Measurements from ENCODE around the gene USH1G. TPM values are rescaled to one million over a fixed set of nuclear protein-coding genes. Genes with fewer than 3 reads are reported as not detected.

USH1G gene
- total RNA-seq, 1 experiment from 2014 or later = 2.7 TPM

- H2AFZ ChIP-seq (ENCODE audit: low read length) = no peak overlapping the region
- no peak overlapping the region for H2BK5ac ChIP-seq (ENCODE audit: insufficient read length, low read length)
- peaks cover 14% of the 10 kb centered on the region for H3K23me2 ChIP-seq (ENCODE audit: insufficient read length, low read depth, low read length, poor library complexity, severe bottlenecking)
- H3K36me3 Mint-ChIP-seq (ENCODE audit: insufficient read depth in 1 of 3, low read depth in 3 of 3) = no peaks in the 10 kb centered on the region
- no peak overlapping the region for H3K18ac ChIP-seq (ENCODE audit: insufficient read length, low read depth, low read length)
- WGBS (ENCODE audit: extremely low coverage, insufficient read length, low lambda C conversion rate) = no CpG with 5 or more reads among the region's 8 CpGs
- no peaks in the 10 kb centered on the region for H3K79me1 ChIP-seq (ENCODE audit: insufficient read depth, low read depth, low read length, poor library complexity, severe bottlenecking)
- H3K4ac ChIP-seq (ENCODE audit: low read depth, low read length) = no peak overlapping the region
- no peak overlapping the region for H4K5ac ChIP-seq (ENCODE audit: insufficient read length, low read depth, low read length)
- no peak for TF ChIP-seq CTCF (conservative IDR thresholded peaks at IDR 0.05)
- no peak overlapping the region for H3K23ac ChIP-seq (ENCODE audit: insufficient read length, low read depth, low read length)
- H3K9me3 Mint-ChIP-seq = no peaks in the 10 kb centered on the region; a peak in 2 of 5 replicates
- no peak for DNase-seq
- no peak overlapping the region for H2BK15ac ChIP-seq (ENCODE audit: low read depth, low read length)
- no peak overlapping the region for H2AK5ac ChIP-seq (ENCODE audit: insufficient read length, low read length)
- no peak overlapping the region for H3K14ac ChIP-seq (ENCODE audit: insufficient read depth, low read length)
- H3K4me3 Mint-ChIP-seq = no peak overlapping the region
- H4K8ac ChIP-seq (replicated peaks; ENCODE audit: insufficient read length, low read depth, low read length) = no peak overlapping the region
- no peak overlapping the region for H4K91ac ChIP-seq (ENCODE audit: insufficient read length, low read depth, low read length)
- H3K56ac ChIP-seq (ENCODE audit: insufficient read length, low read depth, low read length) = no peak overlapping the region
- H3K27me3 Mint-ChIP-seq (ENCODE audit: low read depth) = peaks cover 86% of the 10 kb centered on the region
- H3K4me1 Mint-ChIP-seq = peaks cover 8 to 19% of the 10 kb centered on the region in 2 experiments
- no peaks in the 10 kb centered on the region for H4K20me1 ChIP-seq (ENCODE audit: control insufficient read depth, insufficient read depth, insufficient read length)
- no peaks in the 10 kb centered on the region; the same call in 1 of the 2 replicates for H3K4me1 ChIP-seq (ENCODE audit: insufficient read depth, low read length)
- no peak overlapping the region for H3T11ph ChIP-seq (ENCODE audit: low read length)
- no peaks in the 10 kb centered on the region for H3K79me2 ChIP-seq (ENCODE audit: insufficient read depth, low read length)
- H2BK12ac ChIP-seq (ENCODE audit: insufficient read length, low read depth, low read length) = no peak overlapping the region
- no peak overlapping the region for H3K9ac ChIP-seq (ENCODE audit: extremely low read depth, insufficient read length, low read length)
- H3K4me2 ChIP-seq (ENCODE audit: insufficient read depth, insufficient read length, low read length) = no peak overlapping the region
- no peaks in the 10 kb centered on the region for H3K9me3 ChIP-seq (ENCODE audit: control insufficient read depth, low read depth, low read length)
- no peak overlapping the region for H3K27ac ChIP-seq (ENCODE audit: insufficient read length, low read depth, low read length)
- no peak overlapping the region for H2BK20ac ChIP-seq (ENCODE audit: low read depth, low read length, poor library complexity, severe bottlenecking)
- no peak overlapping the region; a peak in 1 of 7 replicates for H3K27ac Mint-ChIP-seq
- peaks cover 32% of the 10 kb centered on the region for H3K27me3 ChIP-seq (ENCODE audit: insufficient read depth, low read length)
- no peak overlapping the region for H2BK120ac ChIP-seq (ENCODE audit: low read depth, low read length, poor library complexity, severe bottlenecking)
Measured at GRCh38 chr17:74938194-74938950, 15.3 kb upstream of the USH1G start.

Data from H9 (cell line).